Astrocyte (in vitro differentiated cells and primary cell): ENCODE results near the gene PDE5A.

Experiments
- CTCF ChIP-seq: IDR thresholded peaks from 2 replicates; pipeline ENCODE4 v1.5.1; 2011; ENCODE audit warnings: low read depth, mild to moderate bottlenecking, inconsistent platforms, low read length, moderate library complexity; ENCODE audit not compliant: insufficient read depth
- EZH2 ChIP-seq: IDR thresholded peaks from 2 replicates; pipeline ENCODE4 v1.6.1; 2012; ENCODE audit warnings: mild to moderate bottlenecking, low read length, inconsistent platforms; ENCODE audit not compliant: insufficient read depth

- no peak for TF ChIP-seq CTCF
- TF ChIP-seq EZH2 = no peak
Measured at GRCh38 chr4:119512398-119512797, 116.2 kb downstream of the PDE5A start.
